NCI-H1930 (cell line): ENCODE measurements around the gene HSPB2.
"Not testable (repeated sequence)": the region's sequence is repeated elsewhere in the genome, so short reads cannot be mapped to it uniquely, and the experiment has no call there.

ENCODE experiments used
- DNase-seq, 2 experiments: peaks; one replicate each; lab custom pipeline; 2025; lab: John Stamatoyannopoulos, UW

Gene HSPB2, protein sequence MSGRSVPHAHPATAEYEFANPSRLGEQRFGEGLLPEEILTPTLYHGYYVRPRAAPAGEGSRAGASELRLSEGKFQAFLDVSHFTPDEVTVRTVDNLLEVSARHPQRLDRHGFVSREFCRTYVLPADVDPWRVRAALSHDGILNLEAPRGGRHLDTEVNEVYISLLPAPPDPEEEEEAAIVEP

DNA sequence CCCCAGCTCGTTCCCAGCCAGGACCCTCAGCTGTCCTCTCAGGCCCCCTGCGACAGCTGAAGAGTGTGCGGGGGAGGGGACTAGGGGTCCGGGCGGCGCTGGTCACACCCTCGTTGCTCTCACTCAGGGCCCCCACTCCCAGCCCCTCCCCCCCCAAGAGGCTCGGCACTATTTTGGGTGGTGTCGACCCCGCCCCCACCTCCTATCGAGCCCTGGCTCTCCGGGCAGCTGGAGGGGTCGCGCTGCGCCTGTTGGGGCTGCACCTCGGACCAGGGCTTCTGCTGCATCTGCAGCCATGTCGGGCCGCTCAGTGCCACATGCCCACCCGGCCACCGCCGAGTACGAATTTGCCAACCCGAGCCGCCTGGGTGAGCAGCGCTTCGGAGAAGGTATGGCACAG is at the start of gene HSPB2:
Gene HSPB2 (plus strand): TSS at position 200 of the 400 bp plus-strand sequence. CDS start 96 bp downstream, at position 296.
- no peak for DNase-seq

DNA sequence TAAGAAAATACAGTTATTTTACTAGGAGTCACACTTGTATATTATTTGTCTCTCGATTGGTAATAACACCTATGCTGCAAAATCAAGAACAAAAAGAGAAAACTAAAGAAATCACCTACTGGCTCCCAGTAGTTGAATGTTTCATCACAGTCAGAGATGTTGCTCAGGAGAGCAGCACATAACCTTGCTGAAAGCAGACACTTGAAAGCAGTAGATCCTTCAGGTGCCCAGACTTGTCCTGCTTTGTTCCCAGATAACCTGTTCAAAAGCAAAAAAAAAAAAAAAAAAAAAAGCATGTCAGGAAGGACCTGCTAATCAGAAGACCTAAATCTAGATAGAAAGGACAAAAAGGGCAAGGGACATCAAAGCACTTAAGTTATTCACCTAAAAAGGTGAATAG is 42.4 kb upstream of the HSPB2 start:
- no peak for DNase-seq

DNA sequence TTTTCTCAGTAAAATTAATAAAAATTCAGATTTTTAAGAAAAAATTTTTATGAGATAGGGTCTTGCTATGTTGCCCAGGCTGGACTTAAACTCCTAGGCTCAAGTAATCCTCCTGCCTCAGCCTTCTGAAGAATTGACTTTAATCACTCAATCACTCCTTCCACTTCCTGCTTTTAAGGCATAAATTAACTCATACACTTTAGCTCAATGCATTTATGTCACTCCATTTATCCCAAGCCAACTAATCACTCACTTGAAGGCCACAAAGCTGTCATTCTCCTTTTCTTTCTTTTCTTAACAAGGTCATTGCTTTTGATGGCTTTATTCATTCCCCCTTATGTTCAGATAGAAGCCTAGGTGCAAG is 42.0 kb upstream of the HSPB2 start:
- no peak for DNase-seq

DNA sequence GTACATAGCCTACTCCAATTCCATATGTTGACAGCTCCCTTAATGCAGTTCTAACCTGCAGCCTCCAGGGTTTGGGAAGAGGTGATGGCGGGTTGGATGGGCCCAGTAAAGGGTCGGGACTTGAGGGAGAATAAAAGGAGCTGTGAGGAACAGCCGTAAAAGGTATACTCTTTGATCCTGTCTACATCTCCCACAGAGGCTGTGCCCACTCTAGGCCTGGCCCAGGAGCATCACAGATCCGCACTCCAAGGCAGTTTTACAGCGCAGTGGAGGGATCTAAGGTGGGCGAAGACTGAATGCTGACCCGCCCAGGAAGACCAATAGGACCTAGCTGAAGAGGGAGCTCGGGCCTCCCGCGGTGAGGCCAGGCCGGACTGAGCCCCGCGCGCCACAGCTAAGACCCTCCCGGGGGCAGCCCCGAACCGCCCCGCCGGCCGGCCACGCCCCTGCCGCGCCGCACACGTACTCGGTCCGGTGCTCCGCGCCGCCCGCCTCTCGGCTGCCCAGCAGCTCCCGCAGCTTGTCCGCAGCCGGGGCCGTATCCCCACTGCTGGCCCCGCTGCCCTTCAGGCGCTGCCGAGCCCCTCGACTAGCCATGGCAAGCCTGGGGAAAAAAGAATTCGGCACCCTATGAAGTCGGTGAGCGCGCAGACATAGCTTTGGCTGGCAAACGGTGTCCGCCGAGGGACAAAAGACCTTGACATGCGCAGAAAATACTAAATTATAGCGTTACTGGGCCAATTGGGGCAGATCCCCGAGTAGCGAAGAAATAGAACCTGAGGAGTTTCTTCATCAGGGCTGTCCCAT is 41.4 kb upstream of the HSPB2 start, which contains the start of gene ALG9:
Gene ALG9 (minus strand): TSS at position 696 of the 807 bp plus-strand sequence. CDS start 99 bp downstream, at position 597.
- peak; percentile 27 to 72 for DNase-seq

DNA sequence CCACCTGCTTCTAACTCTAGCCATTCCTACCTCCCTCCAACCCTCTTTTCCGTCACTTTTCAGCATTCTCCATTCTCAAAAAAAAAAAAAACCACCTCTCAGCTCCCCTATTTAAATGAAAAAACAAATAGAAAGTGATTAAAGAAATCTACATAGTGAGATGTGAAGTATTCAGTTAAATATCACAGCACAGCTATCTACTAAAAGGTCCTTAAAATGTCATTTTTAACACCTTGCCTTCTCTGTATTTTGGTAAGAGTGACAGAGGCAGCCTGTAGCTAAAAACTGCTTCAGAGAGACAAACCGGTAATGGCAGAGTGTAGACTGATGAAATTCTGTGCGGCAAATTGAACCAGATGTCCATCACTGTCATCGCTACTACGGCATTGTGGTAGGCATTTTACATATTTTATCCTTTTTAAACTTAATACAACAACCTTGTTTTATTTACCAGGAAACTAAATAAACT is 40.8 kb upstream of the HSPB2 start:
- no peak for DNase-seq

DNA sequence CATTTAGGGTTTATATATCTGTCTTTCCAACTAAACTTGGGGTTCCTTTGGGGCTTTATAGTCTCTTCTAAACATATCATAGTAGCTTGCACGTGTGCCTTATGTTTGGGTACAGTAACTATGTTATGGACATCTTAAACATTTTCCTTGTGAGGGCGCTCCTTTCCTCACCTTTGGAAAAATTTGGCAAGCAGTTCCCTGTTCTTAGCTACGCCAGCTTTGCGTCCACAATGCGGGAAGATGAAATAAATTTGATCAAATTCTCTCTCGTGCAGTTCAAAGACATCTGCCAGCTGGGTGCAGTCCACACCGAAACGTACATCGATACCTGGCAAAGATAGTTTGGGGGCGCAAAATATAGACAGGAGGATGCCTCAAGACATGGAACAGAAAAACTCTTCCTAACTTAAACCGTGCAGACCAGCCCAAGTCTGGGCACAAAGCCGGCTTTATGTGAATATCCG is 34.1 kb upstream of the HSPB2 start:
- no peak for DNase-seq

DNA sequence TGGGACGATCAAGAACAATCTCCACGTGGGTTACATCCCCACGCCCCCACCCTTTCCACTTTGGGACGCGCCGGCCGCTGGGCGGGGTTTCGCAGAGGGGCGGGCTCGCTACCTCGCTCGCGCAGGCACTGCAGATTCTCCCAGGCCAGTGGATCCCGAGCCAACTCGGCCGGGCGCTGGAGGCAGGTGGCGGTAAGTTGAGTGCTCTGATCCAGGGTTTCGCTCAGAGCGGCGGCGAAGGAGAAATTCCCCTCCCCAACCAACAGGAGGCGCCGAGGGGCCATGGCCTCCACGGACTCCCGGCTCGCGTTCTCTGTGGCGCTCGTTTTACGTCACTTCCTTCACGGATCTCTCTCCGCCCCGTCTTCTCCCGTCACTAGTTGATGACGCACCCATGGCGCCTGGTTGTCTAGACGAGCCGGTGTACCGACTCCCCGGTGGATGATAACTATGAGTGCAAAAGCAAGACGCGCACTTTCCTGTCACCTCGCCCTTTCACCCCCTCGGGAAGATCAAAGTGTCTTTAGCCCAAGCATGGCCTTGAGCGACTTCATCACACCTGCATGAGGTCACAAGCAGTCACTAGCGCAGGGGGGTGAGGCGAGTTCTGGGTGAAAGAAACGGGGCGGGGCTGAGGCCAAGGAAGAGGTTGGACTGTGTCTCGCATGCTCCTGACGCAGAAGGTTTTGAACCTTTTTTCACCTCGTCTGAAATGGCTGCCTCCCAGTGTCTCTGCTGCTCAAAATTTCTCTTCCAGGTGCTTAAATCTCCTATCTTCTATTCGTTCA is 33.5 kb upstream of the HSPB2 start, which contains the start of the genes CFAP68 and FDXACB1:
Gene CFAP68 (plus strand): TSS at position 693 of the 788 bp plus-strand sequence. CDS start 20 bp downstream, at position 713.
Gene FDXACB1 (minus strand): TSS at position 317 of the 788 bp plus-strand sequence. CDS start 33 bp downstream, at position 284.
- peak; percentile 94 to 96 for DNase-seq

DNA sequence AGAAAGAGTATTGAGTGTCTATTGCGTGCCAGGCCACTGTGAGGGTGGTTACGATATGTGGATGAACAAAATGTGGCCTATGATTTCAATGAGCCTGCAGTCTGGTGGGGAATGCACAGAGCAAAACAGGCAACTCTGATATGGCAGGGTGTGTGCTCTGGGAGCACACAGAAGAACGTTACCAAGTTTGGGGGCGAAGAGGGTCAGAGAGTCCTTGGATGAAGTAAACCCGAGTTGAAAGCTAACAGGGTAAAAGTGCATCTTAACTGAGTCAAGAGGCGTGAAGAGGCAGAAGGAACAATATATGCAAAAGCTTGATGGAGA is 32.9 kb upstream of the HSPB2 start:
- DNase-seq: no peak

DNA sequence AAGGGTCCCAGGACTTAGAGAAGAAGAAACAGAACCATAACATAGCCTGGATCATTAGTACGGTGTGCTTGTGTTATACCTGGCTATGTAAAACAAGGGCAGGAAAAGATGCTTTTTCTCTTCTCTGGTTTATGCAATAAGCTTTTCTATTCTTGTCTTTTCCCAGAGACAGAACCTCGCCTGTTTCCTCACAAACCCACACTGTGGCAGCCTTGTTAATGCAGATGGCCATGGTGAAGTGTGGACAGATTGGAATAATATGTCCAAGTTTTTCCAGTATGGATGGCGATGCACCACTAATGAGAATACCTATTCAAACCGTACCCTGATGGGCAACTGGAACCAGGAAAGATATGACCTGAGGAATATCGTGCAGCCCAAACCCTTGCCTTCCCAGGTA is 30.3 kb upstream of the HSPB2 start:
- DNase-seq: no peak

DNA sequence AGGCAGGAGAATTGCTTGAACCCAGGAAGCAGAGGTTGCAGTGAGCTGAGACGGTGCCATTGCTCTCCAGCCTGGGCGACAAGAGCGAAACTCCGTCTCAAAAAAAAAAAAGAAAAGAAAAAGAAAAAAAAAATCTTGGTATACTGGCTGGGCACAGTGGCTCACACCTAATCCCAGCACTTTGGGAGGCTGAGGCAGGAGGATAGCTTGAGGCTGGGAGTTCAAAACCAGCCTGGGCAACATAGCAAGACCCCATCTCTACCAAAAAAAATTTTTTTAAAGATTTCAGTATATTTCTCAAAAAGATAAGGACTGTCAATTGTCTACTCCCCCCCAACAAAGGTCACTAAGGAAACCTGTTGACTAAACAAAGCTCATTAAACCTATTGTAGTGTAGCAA is 27.5 kb upstream of the HSPB2 start:
- not testable (repeated sequence) for DNase-seq

DNA sequence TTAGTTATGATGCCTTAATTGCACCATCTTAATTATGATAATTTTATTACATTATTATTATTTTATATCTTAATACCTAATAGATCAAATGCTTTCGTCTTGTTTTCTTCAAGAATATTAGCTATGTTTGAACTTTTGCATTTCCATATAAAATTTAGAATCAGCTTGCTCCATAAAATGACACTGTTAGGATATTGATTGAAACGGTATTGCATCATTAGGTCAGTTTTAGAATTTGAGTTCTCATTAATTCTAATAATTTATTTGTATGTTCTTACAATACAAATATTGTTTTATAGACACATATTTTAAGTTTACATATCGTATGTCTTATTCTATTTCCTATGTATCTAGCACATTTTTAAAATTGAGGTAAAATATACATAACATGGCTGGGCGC is 26.5 kb upstream of the HSPB2 start:
- DNase-seq: no peak

DNA sequence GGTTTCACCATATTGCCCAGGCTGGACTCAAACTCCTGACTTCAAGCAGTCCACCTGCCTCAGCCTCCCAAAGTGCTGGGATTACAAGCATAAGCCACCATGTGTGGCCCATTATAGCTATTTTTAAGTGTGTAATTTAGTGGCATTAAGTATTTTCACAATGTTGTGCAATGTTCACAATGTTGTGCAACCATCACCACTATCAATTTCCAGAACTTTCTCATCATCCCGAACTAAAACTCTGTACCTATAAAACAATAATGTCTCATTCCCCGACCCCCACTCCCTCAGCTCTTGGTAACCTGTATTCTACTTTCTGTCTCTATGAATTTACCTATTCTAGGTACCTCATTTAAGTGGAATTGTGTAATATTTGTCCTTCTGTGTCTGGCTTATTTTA is 25.7 kb upstream of the HSPB2 start:
- no peak for DNase-seq

DNA sequence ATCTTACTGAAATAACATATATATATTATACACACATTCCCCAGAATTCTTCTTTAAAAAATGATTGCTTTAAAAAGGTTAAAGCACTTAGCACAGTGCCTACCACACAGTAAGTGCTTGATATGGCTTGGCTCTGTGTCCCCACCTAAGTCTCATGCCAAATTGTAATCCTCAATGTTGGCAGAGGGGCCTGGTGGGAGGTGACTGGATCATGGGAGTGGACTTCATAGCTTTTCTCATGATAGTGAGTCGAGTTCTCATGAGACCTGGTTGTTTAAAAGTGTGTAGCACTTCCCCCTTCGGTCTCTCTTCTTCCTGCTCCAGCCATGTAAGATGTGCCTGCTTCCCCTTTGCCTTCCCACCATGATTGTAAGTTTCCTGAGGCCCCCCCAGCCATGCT is 7.1 kb upstream of the HSPB2 start:
- no peak for DNase-seq

DNA sequence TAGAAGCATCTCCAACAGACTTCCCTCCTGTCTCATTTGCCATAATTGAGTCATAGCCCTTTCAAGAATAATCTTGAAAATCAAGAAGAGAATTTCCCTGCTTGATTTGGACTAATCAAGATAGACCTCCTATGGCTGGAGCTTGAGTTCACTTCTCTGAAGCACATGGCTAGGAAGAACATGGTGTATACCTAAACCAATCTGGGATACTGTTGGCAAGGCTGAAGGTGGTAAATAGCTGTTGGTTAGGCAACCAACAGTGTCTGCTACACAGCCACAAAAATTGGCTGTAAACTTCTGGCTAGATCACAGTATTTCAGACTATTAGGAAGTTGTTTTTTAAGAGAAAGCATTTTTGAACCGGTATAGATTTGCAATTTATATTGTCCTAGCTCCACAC is 5.9 kb upstream of the HSPB2 start:
- DNase-seq: no peak

DNA sequence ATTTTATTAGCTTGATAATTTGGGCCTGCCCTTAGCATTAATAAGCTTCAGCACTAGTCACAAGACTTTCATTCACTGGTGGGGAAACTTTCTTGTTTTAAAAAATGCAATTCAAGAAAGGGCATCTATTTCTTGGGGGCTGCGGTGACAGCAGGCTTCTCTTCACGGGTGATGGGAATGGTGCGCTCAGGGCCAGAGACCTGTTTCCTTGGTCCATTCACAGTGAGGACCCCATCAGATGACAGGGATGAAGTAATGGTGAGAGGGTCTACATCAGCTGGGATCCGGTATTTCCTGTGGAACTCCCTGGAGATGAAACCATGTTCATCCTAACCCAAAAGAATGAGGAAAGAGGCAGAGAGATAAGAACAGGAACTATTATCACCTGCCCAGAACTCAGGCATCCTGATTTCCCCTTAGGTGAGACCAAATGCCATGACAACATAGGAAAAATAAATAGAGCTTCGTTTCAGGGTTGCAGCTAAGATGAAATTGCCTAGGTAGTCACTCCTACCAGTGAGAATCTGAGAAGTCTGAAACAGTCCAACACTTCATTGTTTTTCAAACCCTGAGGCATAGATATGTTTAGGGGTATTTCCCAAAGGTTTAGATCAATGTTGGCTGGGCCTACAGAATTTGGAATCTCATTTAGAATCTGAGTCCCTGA is 3.8 kb upstream of the HSPB2 start:
- DNase-seq: no peak

DNA sequence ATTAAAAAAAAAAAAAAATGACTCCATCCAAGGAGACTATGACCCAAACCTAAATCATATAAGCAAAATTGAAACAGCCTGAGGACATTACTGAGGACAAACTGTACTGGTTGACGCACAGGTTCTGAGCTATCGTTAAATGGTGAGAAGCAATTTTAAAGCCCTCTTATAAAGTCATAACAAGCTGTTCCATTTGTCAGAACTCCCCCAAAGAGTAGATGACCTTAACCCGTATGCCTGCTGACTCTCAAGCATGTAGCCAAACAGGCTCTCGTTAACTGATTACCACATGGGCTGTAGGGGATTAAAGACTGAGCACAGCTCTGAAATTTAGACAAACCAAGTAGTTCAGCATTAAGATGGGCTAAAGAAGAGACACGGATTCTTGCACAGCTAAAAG is 3.2 kb upstream of the HSPB2 start:
- DNase-seq: no peak

DNA sequence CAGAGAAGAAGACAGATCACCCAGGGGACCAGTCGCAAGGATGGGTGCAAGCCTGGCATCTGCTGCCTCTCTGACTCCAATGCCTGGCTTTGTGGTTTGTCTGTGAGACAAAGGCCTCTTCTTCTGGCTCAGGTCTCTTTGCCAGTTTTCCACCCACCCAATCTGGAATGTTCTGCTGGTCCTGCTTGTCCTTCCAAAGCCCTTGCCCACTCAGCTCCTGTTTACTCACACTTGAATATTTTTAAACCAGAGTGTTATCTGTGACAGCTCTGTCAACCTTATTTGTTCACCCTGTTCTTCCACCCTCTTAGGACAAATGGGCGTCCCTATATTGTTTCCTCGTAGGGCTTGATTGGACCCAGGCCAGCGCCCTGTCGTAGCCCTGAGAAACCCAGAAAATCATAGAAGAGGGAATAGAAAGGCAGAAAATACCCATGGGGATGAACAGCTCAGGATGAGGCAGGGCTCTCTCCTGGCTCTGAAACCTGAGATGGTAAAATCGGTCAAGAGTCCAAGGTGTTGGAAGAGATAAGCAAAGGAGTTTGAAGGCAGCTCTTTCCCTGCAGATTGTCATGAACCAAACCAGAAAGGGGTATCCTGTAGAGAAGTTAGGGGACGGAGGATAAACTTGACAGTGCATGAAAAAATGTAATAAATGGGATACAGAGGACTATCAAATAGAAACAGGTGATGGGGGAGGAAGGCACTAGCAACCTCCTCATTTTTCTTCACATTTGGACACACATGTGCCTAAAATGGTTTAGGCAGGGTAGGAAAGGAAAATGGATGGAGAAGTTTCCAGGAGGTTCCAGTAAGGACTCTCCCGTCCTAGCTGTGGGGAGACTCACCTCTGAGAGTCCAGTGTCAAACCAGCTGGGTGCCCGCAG is 1.6 kb upstream of the HSPB2 start:
- DNase-seq: no peak

DNA sequence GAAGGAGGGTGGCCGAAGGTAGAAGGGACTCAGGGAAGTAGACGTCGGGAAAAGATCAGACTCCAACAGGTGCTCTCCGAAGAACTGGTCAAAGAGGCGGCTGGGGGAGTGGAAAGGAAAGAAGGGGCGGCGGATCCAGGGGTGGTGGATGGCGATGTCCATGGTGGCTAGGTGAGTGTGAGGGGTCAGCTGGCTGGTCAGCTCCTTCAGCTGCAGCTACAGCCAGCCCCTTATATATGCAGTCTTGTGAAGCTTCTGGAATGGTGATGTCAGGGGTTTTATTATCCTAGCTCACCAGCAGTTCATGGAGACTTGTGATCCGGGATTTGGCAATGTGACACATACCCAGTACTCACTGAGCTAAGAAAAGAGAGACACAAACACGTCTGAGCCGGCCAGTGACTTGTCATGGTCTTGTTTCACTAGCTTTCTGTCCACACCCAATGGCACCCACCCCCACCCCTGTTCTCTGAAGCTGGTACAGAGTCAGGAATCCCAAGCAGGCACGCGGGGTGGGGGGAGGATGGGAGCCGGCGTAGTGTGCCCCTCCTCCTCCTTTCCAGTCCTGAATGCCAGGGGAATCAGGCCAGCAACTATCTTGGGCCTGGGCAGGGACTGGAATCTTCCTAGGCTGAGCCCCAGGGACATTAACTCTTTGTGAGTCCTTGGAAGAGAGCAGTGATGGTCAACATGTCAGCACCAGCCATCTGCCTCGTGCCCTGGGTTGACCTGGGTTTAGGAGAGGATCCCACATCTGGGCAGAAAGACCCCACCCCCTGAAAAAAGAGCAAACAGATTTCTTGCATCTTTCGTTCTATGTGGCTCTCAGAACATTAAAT is 752 bp upstream of the HSPB2 start, which contains the start of gene CRYAB:
Gene CRYAB (minus strand): TSS at position 208 of the 839 bp plus-strand sequence. CDS start 46 bp downstream, at position 162.
- no peak for DNase-seq

DNA sequence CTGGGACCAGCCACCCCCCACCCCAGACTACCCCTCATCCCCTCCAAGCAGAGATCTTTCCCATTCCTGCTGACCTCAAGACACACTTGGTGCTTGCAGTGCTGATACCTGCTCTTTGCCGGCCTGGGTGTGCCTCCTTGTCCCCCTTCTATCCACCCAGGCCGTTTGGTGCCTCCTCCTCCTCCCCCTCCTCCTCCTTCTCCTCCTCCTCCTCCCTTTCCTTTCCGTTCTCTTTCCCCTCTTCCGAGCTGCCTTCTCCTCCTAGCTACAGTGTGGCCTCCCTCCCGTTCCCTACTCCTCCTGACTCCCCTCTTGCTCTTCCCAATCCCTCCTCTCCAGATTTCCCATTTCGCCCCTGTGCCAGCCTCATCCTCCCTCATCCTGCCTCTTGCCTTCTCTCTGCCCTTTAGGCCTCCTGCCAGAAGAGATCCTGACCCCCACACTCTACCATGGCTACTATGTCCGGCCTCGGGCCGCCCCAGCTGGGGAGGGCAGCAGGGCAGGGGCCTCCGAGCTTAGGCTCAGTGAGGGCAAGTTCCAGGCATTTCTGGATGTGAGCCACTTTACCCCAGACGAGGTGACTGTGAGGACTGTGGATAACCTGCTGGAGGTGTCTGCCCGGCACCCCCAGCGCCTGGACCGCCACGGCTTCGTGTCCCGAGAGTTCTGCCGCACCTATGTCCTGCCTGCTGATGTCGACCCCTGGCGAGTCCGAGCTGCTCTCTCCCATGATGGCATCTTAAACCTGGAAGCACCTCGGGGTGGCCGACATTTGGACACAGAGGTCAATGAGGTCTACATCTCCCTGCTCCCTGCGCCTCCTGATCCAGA is 712 bp downstream of the HSPB2 start:
- no peak for DNase-seq
